Peyer's patch (tissue), 4 donors: ENCODE measurements around the gene EIF4E2. TPM values are rescaled to one million over a fixed set of nuclear protein-coding genes. Genes with fewer than 3 reads are reported as not detected.

ENCODE experiments used
- DNase-seq, 3 donors: peaks; one replicate each; pipeline ENCODE4 v3.0.0-alpha.2; 2017 to 2019
- H3K27ac ChIP-seq, 4 donors: fragments of 200-600 bp; sonication (generic); one replicate each; pipeline ENCODE4 v1.5.1; 2016 to 2019
- H3K27me3 ChIP-seq, 2 donors: fragments of 200-600 bp; sonication (generic); one replicate each; pipeline ENCODE4 v1.5.1; 2019
- H3K36me3 ChIP-seq, 3 donors: fragments of 200-600 bp; sonication (generic); one replicate each; pipeline ENCODE4 v1.5.1; 2016 to 2019
- H3K4me1 ChIP-seq, 4 donors: fragments of 200-600 bp; sonication (generic); one replicate each; pipeline ENCODE4 v1.5.1; 2016 to 2019
- H3K4me3 ChIP-seq, 4 donors: fragments of 200-600 bp; sonication (generic); 1 replicate in 3 of 4; 2 replicates in 1 of 4; pipeline ENCODE4 v1.5.1; 2016 to 2019; ENCODE audit warnings: mild to moderate bottlenecking in 1 of 4
- H3K9me3 ChIP-seq, 4 donors: fragments of 200-600 bp; sonication (generic); one replicate each; pipeline ENCODE4 v1.5.1; 2016 to 2019; ENCODE audit warnings: mild to moderate bottlenecking in 1 of 4
- CTCF ChIP-seq, 6 experiments: fragments of 450-650 bp in 4 of 6; fragments of 200-600 bp in 2 of 6; sonication (generic) in 1 of 6; IDR thresholded peaks; one replicate each; pipeline ENCODE4 v1.5.1; 2017 to 2019; ENCODE audit warnings: antibody characterized with exemption in 6 of 6, mild to moderate bottlenecking in 3 of 6, moderate library complexity in 1 of 6
- POLR2A ChIP-seq, 2 donors: fragments of 450-650 bp; IDR thresholded peaks; one replicate each; pipeline ENCODE4 v1.5.1; 2017; ENCODE audit warnings: antibody characterized with exemption in 2 of 2, mild to moderate bottlenecking in 2 of 2, moderate library complexity in 2 of 2
- total RNA-seq, 4 donors: library from RNA; depleted of rRNA; stranded (reverse); fragments of >200 nt; gene quantifications; one replicate each; pipeline ENCODE4 v1.1.0, GENCODE V29; 2016

The EIF4E2 gene
- total RNA-seq, 4 donors from 2014 or later = 33.0 to 51.8 (median 44.1) TPM

- Histone ChIP-seq H3K27ac (no peak overlapping the region), H3K9me3 (no peaks in the 10 kb centered on the region), H3K4me3 (no peak overlapping the region), H3K4me1 (no peaks in the 10 kb centered on the region), H3K27me3 (no peaks in the 10 kb centered on the region), H3K36me3 (no peaks in the 10 kb centered on the region)
- DNase-seq = no peak
- TF ChIP-seq CTCF (IDR thresholded peaks at IDR 0.05) (no peak), POLR2A (IDR thresholded peaks at IDR 0.05) (no peak)
Observed at GRCh38 chr2:232511336-232511890, 39.1 kb upstream of the EIF4E2 start.

GRCh38 chr2:232512602-232513001 lies 37.9 kb upstream of the EIF4E2 start:
- H3K4me1 ChIP-seq = no peaks in the 10 kb centered on the region
- H3K27ac ChIP-seq = no peak overlapping the region
- TF ChIP-seq CTCF (IDR thresholded peaks at IDR 0.05) (no peak), POLR2A (IDR thresholded peaks at IDR 0.05) (no peak)
- H3K4me3 ChIP-seq = no peak overlapping the region
- DNase-seq = no peak
- H3K9me3 ChIP-seq = no peaks in the 10 kb centered on the region
- no peaks in the 10 kb centered on the region for H3K27me3 ChIP-seq
- H3K36me3 ChIP-seq = no peaks in the 10 kb centered on the region

GRCh38 chr2:232513353-232513752 lies 37.1 kb upstream of the EIF4E2 start:
- no peaks in the 10 kb centered on the region for H3K9me3 ChIP-seq
- H3K27me3 ChIP-seq = no peaks in the 10 kb centered on the region
- TF ChIP-seq POLR2A (IDR thresholded peaks at IDR 0.05) (no peak), CTCF (IDR thresholded peaks at IDR 0.05) (no peak)
- no peaks in the 10 kb centered on the region for H3K4me1 ChIP-seq
- H3K4me3 ChIP-seq = no peak overlapping the region
- no peak overlapping the region for H3K27ac ChIP-seq
- no peaks in the 10 kb centered on the region for H3K36me3 ChIP-seq
- DNase-seq = no peak

- no peak for TF ChIP-seq CTCF (IDR thresholded peaks at IDR 0.05)
- TF ChIP-seq POLR2A (IDR thresholded peaks at IDR 0.05) = no peak
- peak in 1 of 3 donors; percentile 54 for DNase-seq
- H3K27me3 ChIP-seq = no peaks in the 10 kb centered on the region
- H3K4me1 ChIP-seq = no peaks in the 10 kb centered on the region
- H3K4me3 ChIP-seq = no peak overlapping the region
- H3K9me3 ChIP-seq = no peaks in the 10 kb centered on the region
- peak overlapping the region in 1 of 4 donors; percentile 69 for H3K27ac ChIP-seq
- no peaks in the 10 kb centered on the region for H3K36me3 ChIP-seq
Observed at GRCh38 chr2:232515639-232516038, 34.9 kb upstream of the EIF4E2 start.

- no peaks in the 10 kb centered on the region for H3K9me3 ChIP-seq
- TF ChIP-seq POLR2A (IDR thresholded peaks at IDR 0.05) (no peak), CTCF (IDR thresholded peaks at IDR 0.05) (no peak)
- no peaks in the 10 kb centered on the region for H3K4me1 ChIP-seq
- no peak for DNase-seq
- H3K4me3 ChIP-seq = no peak overlapping the region
- no peaks in the 10 kb centered on the region for H3K36me3 ChIP-seq
- H3K27me3 ChIP-seq = no peaks in the 10 kb centered on the region
- peak overlapping the region in 1 of 4 donors; percentile 69 for H3K27ac ChIP-seq
Observed at GRCh38 chr2:232516551-232516950, 33.9 kb upstream of the EIF4E2 start.

GRCh38 chr2:232518844-232519243 lies 31.6 kb upstream of the EIF4E2 start:
- Histone ChIP-seq H3K9me3 (no peaks in the 10 kb centered on the region), H3K27ac (no peak overlapping the region), H3K4me1 (peaks cover 0 to 21% (median 13%) of the 10 kb centered on the region in 4 donors), H3K27me3 (peaks cover 0 to 17% of the 10 kb centered on the region in 2 donors), H3K36me3 (no peaks in the 10 kb centered on the region), H3K4me3 (no peak overlapping the region)
- TF ChIP-seq POLR2A (IDR thresholded peaks at IDR 0.05) = no peak
- no peak for DNase-seq
